K562 (cell line): ENCODE measurements around the gene SNTG2. TPM values are rescaled to one million over a fixed set of nuclear protein-coding genes. Genes with fewer than 3 reads are reported as not detected.

Source experiments
- ELF1 ChIP-seq: fragments of 200-800 bp; sonication (Bioruptor generic); IDR thresholded peaks from 2 replicates; pipeline ENCODE4 v1.6.1; 2016; ENCODE audit warnings: missing genetic modification characterization, missing compliant biosample characterization
- FOXA3 ChIP-seq, 2 experiments: fragments of 450-650 bp in 1 of 2; sonication (generic) in 1 of 2; formaldehyde crosslinking; IDR thresholded peaks in 1 of 2; conservative IDR thresholded peaks in 1 of 2; 2 replicates each; pipeline versions ENCODE4 v1.4.0 to v1.8.0; 2020 to 2022; ENCODE audit warnings: mild to moderate bottlenecking in 2 of 2, missing genetic modification reagents in 1 of 2
- MBD1 ChIP-seq: fragments of 250-450 bp; sonication (Bioruptor Pico); IDR thresholded peaks from 2 replicates; pipeline ENCODE4 v1.8.0; 2022; ENCODE audit warnings: inconsistent platforms
- MITF ChIP-seq: IDR thresholded peaks from 2 replicates; pipeline ENCODE4 v1.6.1; 2014; ENCODE audit warnings: antibody characterized with exemption
- POLR2AphosphoS2 ChIP-seq: IDR thresholded peaks from 2 replicates; pipeline ENCODE4 v1.6.1; 2012; ENCODE audit warnings: low read length, improper control_type of control experiment
- RB1 ChIP-seq: fragments of 450-650 bp; IDR thresholded peaks from 2 replicates; pipeline ENCODE4 v1.6.1; 2017; ENCODE audit warnings: low read depth, mild to moderate bottlenecking
- RNF2 ChIP-seq: sonication (generic); IDR thresholded peaks from 2 replicates; pipeline ENCODE4 v1.6.1; 2016
- ZKSCAN1 ChIP-seq: fragments of 150-350 bp; IDR thresholded peaks from 2 replicates; pipeline ENCODE4 v1.6.1; 2016; ENCODE audit warnings: low read depth, low read length
- polyA plus RNA-seq, 8 experiments: library from polyadenylated mRNA; depleted of rRNA in 4 of 8; stranded (reverse) in 5 of 8; unstranded in 3 of 8; fragments of >200 nt; fragmentation: Nextera tagmentation in 2 of 8; fragmentation: Illumina TruSeq in 1 of 8; extraction: Ambion mirVana in 2 of 8; extraction: Trizol in 1 of 8; gene quantifications; 2 replicates each; pipeline versions ENCODE4 v1.2.1 to v1.2.3, GENCODE V29; 2011 to 2014; ENCODE audit warnings: inconsistent platforms in 1 of 8, missing spikeins in 1 of 8
- total RNA-seq, 7 experiments: library from RNA; depleted of rRNA in 6 of 7; stranded (reverse); fragments of >200 nt in 6 of 7; fragmentation: Illumina TruSeq in 2 of 7; extraction: Trizol in 2 of 7; gene quantifications; 2 replicates each; pipeline versions ENCODE4 v1.2.1 to v1.2.3, GENCODE V29; 2011 to 2021; ENCODE audit warnings: low replicate concordance in 1 of 7
- TF ChIP-seq, protein P1 (sequence below): sonication (generic); formaldehyde crosslinking; IDR thresholded peaks from 2 replicates; pipeline ENCODE4 v1.5.0; 2020; ENCODE audit warnings: missing genetic modification reagents

Gene SNTG2
- total and polyA plus RNA-seq, 9 of the 15 experiments (the other 6 are each of a cell fraction or from before 2014, with no cell fraction given) = not detected

- TF ChIP-seq, protein P1, sequence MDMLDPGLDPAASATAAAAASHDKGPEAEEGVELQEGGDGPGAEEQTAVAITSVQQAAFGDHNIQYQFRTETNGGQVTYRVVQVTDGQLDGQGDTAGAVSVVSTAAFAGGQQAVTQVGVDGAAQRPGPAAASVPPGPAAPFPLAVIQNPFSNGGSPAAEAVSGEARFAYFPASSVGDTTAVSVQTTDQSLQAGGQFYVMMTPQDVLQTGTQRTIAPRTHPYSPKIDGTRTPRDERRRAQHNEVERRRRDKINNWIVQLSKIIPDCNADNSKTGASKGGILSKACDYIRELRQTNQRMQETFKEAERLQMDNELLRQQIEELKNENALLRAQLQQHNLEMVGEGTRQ = no peak
- TF ChIP-seq FOXA3 (CRISPR knock-in tag; conservative IDR thresholded peaks at IDR 0.05 in 1 of 2, IDR thresholded peaks at IDR 0.05 in 1 of 2) = no peak
- no peak for TF ChIP-seq RNF2
- no peak for TF ChIP-seq MITF
- no peak for TF ChIP-seq ZKSCAN1
- no peak for TF ChIP-seq POLR2AphosphoS2
- TF ChIP-seq ELF1 = no peak
- TF ChIP-seq RB1 = no peak
- no peak for TF ChIP-seq MBD1 (CRISPR knock-in tag)
These were observed 253.1 kb downstream of the SNTG2 start (continued) for GRCh38 chr2:1203772-1204171.
